ENCODE results near the gene PRDM12.

The PRDM12 gene

DNA sequence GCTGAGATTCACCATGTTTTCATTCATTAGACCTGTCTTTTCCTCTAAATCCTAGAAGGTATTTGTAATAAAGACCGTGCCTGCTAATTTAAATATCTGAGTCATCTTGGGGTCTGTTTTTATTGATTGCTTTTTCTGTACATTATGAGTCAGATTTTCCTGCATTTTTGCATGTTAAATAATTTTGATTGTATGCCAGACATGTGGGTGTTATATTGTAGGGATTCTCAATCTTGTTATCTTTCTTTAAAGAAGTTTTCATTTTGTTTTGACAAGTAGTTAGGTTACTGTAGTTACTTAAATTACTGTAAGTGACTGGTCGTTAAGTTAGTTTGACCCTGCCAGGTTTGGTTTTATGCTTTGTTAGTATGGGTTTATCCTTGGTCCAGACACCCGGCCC lies 64.3 kb downstream of the PRDM12 start:
- Histone ChIP-seq H3K36me3 (ENCODE audit: control insufficient read depth, insufficient read depth, low read length) (no peaks in the 10 kb centered on the region), H3K4me1 (ENCODE audit: control insufficient read depth, insufficient read depth, low read length) (peaks cover 7% of the 10 kb centered on the region), H3K4me3 (ENCODE audit: low read length) (no peak overlapping the region), H3K9me3 (ENCODE audit: control insufficient read depth, low read length) (no peaks in the 10 kb centered on the region), H3K27me3 (ENCODE audit: control insufficient read depth, insufficient read depth, low read length) (no peaks in the 10 kb centered on the region), H3K9ac (ENCODE audit: low read length) (no peak overlapping the region)

- Histone ChIP-seq H3K9ac (ENCODE audit: low read length) (no peak overlapping the region), H3K4me1 (ENCODE audit: control insufficient read depth, insufficient read depth, low read length) (peaks cover 7% of the 10 kb centered on the region), H3K36me3 (ENCODE audit: control insufficient read depth, insufficient read depth, low read length) (no peaks in the 10 kb centered on the region), H3K9me3 (ENCODE audit: control insufficient read depth, low read length) (no peaks in the 10 kb centered on the region), H3K4me3 (ENCODE audit: low read length) (no peak overlapping the region), H3K27me3 (ENCODE audit: control insufficient read depth, insufficient read depth, low read length) (no peaks in the 10 kb centered on the region)
Measured at GRCh38 chr9:130729145-130729544, 64.8 kb downstream of the PRDM12 start.

GRCh38 chr9:130731355-130731754 lies 67.0 kb downstream of the PRDM12 start:
- Histone ChIP-seq H3K9ac (ENCODE audit: low read length) (no peak overlapping the region), H3K4me1 (ENCODE audit: control insufficient read depth, insufficient read depth, low read length) (peaks cover 7% of the 10 kb centered on the region), H3K4me3 (ENCODE audit: low read length) (no peak overlapping the region), H3K36me3 (ENCODE audit: control insufficient read depth, insufficient read depth, low read length) (no peaks in the 10 kb centered on the region), H3K27me3 (ENCODE audit: control insufficient read depth, insufficient read depth, low read length) (no peaks in the 10 kb centered on the region), H3K9me3 (ENCODE audit: control insufficient read depth, low read length) (no peaks in the 10 kb centered on the region)

DNA sequence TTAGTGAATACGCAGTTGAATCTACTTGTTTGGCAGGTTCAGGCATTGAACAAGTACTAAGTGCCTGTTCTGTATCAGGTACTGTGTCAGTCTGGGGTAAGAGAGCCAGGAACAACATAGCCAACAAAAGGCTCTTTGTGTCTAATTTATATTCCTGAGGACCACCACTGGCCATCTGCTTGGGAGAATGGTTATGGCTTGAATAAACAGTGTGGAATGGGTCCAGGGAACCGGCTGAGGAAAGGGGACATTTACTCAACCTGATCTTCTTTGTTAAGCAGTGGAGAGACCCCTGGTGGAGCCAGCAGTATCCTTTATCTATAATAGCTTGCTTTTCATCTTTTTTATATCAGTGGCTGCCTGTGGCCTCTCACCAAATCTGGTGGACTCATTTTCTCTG lies 67.7 kb downstream of the PRDM12 start:
- Histone ChIP-seq H3K4me1 (ENCODE audit: control insufficient read depth, insufficient read depth, low read length) (peaks cover 7% of the 10 kb centered on the region), H3K9me3 (ENCODE audit: control insufficient read depth, low read length) (no peaks in the 10 kb centered on the region), H3K4me3 (ENCODE audit: low read length) (no peak overlapping the region), H3K9ac (ENCODE audit: low read length) (no peak overlapping the region), H3K36me3 (ENCODE audit: control insufficient read depth, insufficient read depth, low read length) (no peaks in the 10 kb centered on the region), H3K27me3 (ENCODE audit: control insufficient read depth, insufficient read depth, low read length) (no peaks in the 10 kb centered on the region)

All from mucosa of stomach (tissue), 1 donor.